H1 (cell line): ENCODE data around the gene VPS54. TPM values are rescaled to one million over a fixed set of nuclear protein-coding genes. Genes with fewer than 3 reads are reported as not detected.
"Not testable (repeated sequence)": the region's sequence is repeated elsewhere in the genome, so short reads cannot be mapped to it uniquely, and the experiment has no call there.

ENCODE experiments used
- CTCF ChIA-PET: fragments of 300-600 bp; sonication (Branson Sonifier 250); formaldehyde crosslinking; loops from one replicate; lab custom pipeline; 2021; ENCODE audit not compliant: partially characterized antibody; lab: Charles Lee
- POLR2A ChIA-PET: fragments of 300-600 bp; sonication (Branson Sonifier 250); formaldehyde crosslinking; loops from one replicate; lab custom pipeline; 2021; ENCODE audit warnings: inconsistent platforms; ENCODE audit not compliant: partially characterized antibody; lab: Charles Lee
- DNase-seq, 2 experiments: peaks; one replicate each; pipeline versions ENCODE4 v3.0.0 to v3.0.0-alpha.2; 2010 to 2022; ENCODE audit warnings: low spot score in 2 of 2, low read depth in 1 of 2, mixed read lengths in 1 of 2
- FAIRE-seq: peaks from 2 replicates; lab custom pipeline; 2011; peaks lifted over from hg19 to GRCh38; lab: Jason Lieb, UNC
- H2AFZ ChIP-seq: 2 replicates; pipeline ENCODE4 v1.8.1; 2012; ENCODE audit warnings: low read length, inconsistent platforms
- H2AK5ac ChIP-seq: 2 replicates; pipeline ENCODE4 v1.6.1; 2013; ENCODE audit warnings: low read depth, low read length
- H2BK120ac ChIP-seq: replicated peaks from 2 replicates; pipeline ENCODE3; 2013; ENCODE audit warnings: low read depth, low read length, inconsistent platforms
- H2BK12ac ChIP-seq: 2 replicates; pipeline ENCODE4 v1.6.1; 2013; ENCODE audit warnings: low read depth, low read length
- H2BK15ac ChIP-seq: 2 replicates; pipeline ENCODE4 v1.6.1; 2013; ENCODE audit warnings: low read length
- H2BK20ac ChIP-seq: 2 replicates; pipeline ENCODE4 v1.6.1; 2013; ENCODE audit warnings: low read length
- H2BK5ac ChIP-seq: 2 replicates; pipeline ENCODE4 v1.6.1; 2013; ENCODE audit warnings: low read depth, low read length
- H3K14ac ChIP-seq: 2 replicates; pipeline ENCODE4 v1.6.1; 2013; ENCODE audit warnings: inconsistent platforms; ENCODE audit not compliant: insufficient read length
- H3K18ac ChIP-seq: 2 replicates; pipeline ENCODE4 v1.6.1; 2013; ENCODE audit warnings: low read length; ENCODE audit errors: extremely low read depth
- H3K23ac ChIP-seq: 2 replicates; pipeline ENCODE4 v1.6.1; 2013; ENCODE audit warnings: inconsistent platforms; ENCODE audit not compliant: insufficient read length
- H3K23me2 ChIP-seq: 2 replicates; pipeline ENCODE4 v1.6.1; 2013; ENCODE audit warnings: low read depth, low read length
- H3K27ac ChIP-seq: 2 replicates; pipeline ENCODE4 v1.6.1; 2011; ENCODE audit warnings: low read depth, low read length, inconsistent platforms
- H3K27me3 ChIP-seq, 4 experiments: replicated peaks in 1 of 4; 1 replicate in 1 of 4; 2 replicates in 3 of 4; pipeline versions ENCODE4 v1.6.1 to v1.8.1; 2011 to 2013; ENCODE audit warnings: low read length in 3 of 4, mild to moderate bottlenecking in 3 of 4, inconsistent platforms in 2 of 4, mixed read lengths in 2 of 4, moderate library complexity in 1 of 4; ENCODE audit not compliant: control insufficient read depth in 3 of 4, insufficient read depth in 3 of 4; ENCODE audit errors: extremely low read depth in 1 of 4
- H3K36me3 ChIP-seq, 4 experiments: 2 replicates each; pipeline versions ENCODE4 v1.6.1 to v1.8.1; 2011 to 2013; ENCODE audit warnings: mild to moderate bottlenecking in 4 of 4, low read length in 3 of 4, moderate library complexity in 2 of 4, control low read depth in 1 of 4, inconsistent platforms in 1 of 4; ENCODE audit not compliant: insufficient read depth in 4 of 4, control insufficient read depth in 2 of 4
- H3K4ac ChIP-seq: replicated peaks from 2 replicates; pipeline ENCODE3; 2013; ENCODE audit warnings: low read length, low read depth, mixed read lengths, inconsistent platforms; ENCODE audit not compliant: insufficient read length
- H3K4me1 ChIP-seq, 4 experiments: replicated peaks in 1 of 4; 1 replicate in 1 of 4; 2 replicates in 3 of 4; pipeline versions ENCODE4 v1.6.1 to v1.8.1; 2011 to 2013; ENCODE audit warnings: low read length in 3 of 4, inconsistent platforms in 2 of 4, mixed read lengths in 1 of 4; ENCODE audit not compliant: insufficient read depth in 4 of 4, control insufficient read depth in 3 of 4
- H3K4me2 ChIP-seq, 2 experiments: 2 replicates each; pipeline versions ENCODE4 v1.6.1 to v1.8.1; 2011 to 2013; ENCODE audit warnings: low read depth in 2 of 2, low read length in 2 of 2, control low read depth in 1 of 2, inconsistent platforms in 1 of 2, mild to moderate bottlenecking in 1 of 2; ENCODE audit not compliant: insufficient read depth in 1 of 2
- H3K4me3 ChIP-seq, 4 experiments: fragments of 200-600, 300-600 bp in 1 of 4; sonication (generic), shearing (Covaris generic), sonication (Bioruptor Twin) in 1 of 4; 2 replicates each; pipeline versions ENCODE4 v1.5.1 to v1.8.1; 2011 to 2016; ENCODE audit warnings: low read length in 4 of 4, low read depth in 3 of 4, control low read depth in 2 of 4, inconsistent platforms in 2 of 4, mild to moderate bottlenecking in 2 of 4, mixed read lengths in 1 of 4, moderate library complexity in 1 of 4; ENCODE audit not compliant: insufficient read depth in 2 of 4; ENCODE audit errors: extremely low read depth in 1 of 4
- H3K56ac ChIP-seq: replicated peaks from 2 replicates; pipeline ENCODE3; 2013; ENCODE audit warnings: low read depth, mild to moderate bottlenecking, mixed read lengths, low read length, inconsistent platforms; ENCODE audit not compliant: insufficient read length
- H3K79me1 ChIP-seq: 2 replicates; pipeline ENCODE4 v1.6.1; 2013; ENCODE audit warnings: low read depth, low read length, control low read depth
- H3K79me2 ChIP-seq, 2 experiments: 2 replicates each; pipeline versions ENCODE4 v1.6.1 to v1.8.1; 2012 to 2013; ENCODE audit warnings: low read length in 2 of 2, mild to moderate bottlenecking in 2 of 2, inconsistent platforms in 1 of 2; ENCODE audit not compliant: insufficient read depth in 2 of 2, control insufficient read depth in 1 of 2
- H3K9ac ChIP-seq, 4 experiments: replicated peaks in 1 of 4; 1 replicate in 1 of 4; 2 replicates in 3 of 4; pipeline versions ENCODE4 v1.6.1 to v1.8.1; 2011 to 2013; ENCODE audit warnings: low read depth in 3 of 4, low read length in 3 of 4, control low read depth in 2 of 4, mild to moderate bottlenecking in 2 of 4, moderate library complexity in 2 of 4, inconsistent platforms in 1 of 4; ENCODE audit errors: extremely low read depth in 1 of 4
- H3K9me3 ChIP-seq, 2 experiments: 2 replicates each; pipeline versions ENCODE4 v1.6.1 to v1.8.1; 2012 to 2013; ENCODE audit warnings: mild to moderate bottlenecking in 2 of 2, moderate library complexity in 2 of 2, control low read depth in 1 of 2, inconsistent platforms in 1 of 2, low read depth in 1 of 2, low read length in 1 of 2, mixed read lengths in 1 of 2; ENCODE audit not compliant: insufficient read depth in 2 of 2
- H4K20me1 ChIP-seq, 2 experiments: replicated peaks in 1 of 2; 2 replicates each; pipeline versions ENCODE3 to v1.8.1; 2011 to 2013; ENCODE audit warnings: inconsistent platforms in 2 of 2, low read length in 2 of 2, mild to moderate bottlenecking in 1 of 2; ENCODE audit not compliant: insufficient read depth in 2 of 2, control insufficient read depth in 1 of 2
- H4K5ac ChIP-seq: 2 replicates; pipeline ENCODE4 v1.6.1; 2013; ENCODE audit warnings: low read length, low read depth, mixed read lengths, inconsistent platforms; ENCODE audit not compliant: insufficient read length
- H4K8ac ChIP-seq: 2 replicates; pipeline ENCODE4 v1.8.0; 2013; ENCODE audit warnings: mild to moderate bottlenecking, moderate library complexity, low read length, inconsistent platforms; ENCODE audit not compliant: insufficient read depth; ENCODE audit errors: extremely low read depth
- H4K91ac ChIP-seq: replicated peaks from 2 replicates; pipeline ENCODE3; 2013; ENCODE audit warnings: low read length, mixed read lengths, inconsistent platforms; ENCODE audit not compliant: insufficient read length
- POLR2A ChIP-seq, 2 experiments: IDR thresholded peaks; 1 replicate in 1 of 2; 2 replicates in 1 of 2; pipeline ENCODE4 v1.6.1; 2011; ENCODE audit warnings: low read depth in 2 of 2, low read length in 2 of 2, mild to moderate bottlenecking in 2 of 2; ENCODE audit errors: control extremely low read depth in 1 of 2
- POLR2AphosphoS5 ChIP-seq: IDR thresholded peaks from 2 replicates; pipeline ENCODE4 v1.6.1; 2011; ENCODE audit warnings: low read depth, low read length
- TAF1 ChIP-seq: IDR thresholded peaks from 2 replicates; pipeline ENCODE4 v1.6.1; 2011; ENCODE audit warnings: mild to moderate bottlenecking, low read depth, low read length
- TBP ChIP-seq: IDR thresholded peaks from 2 replicates; pipeline ENCODE4 v1.6.1; 2011; ENCODE audit warnings: low read depth, low read length, improper control_type of control experiment
- YY1 ChIP-seq: IDR thresholded peaks from 2 replicates; pipeline ENCODE4 v1.6.1; 2011; ENCODE audit warnings: low read depth, mild to moderate bottlenecking, low read length
- WGBS, 2 experiments: shearing (Covaris generic) in 1 of 2; methylation state at CpG; one replicate each; pipeline versions ENCODE4 v1.1.6 to v1.1.7; 2013 to 2015; ENCODE audit warnings: low lambda C conversion rate in 2 of 2, mixed read lengths in 2 of 2, inconsistent platforms in 1 of 2, low coverage in 1 of 2, missing lambda C conversion rate in 1 of 2; ENCODE audit not compliant: insufficient replicate concordance in 2 of 2, insufficient coverage in 1 of 2, insufficient read length in 1 of 2; ENCODE audit errors: extremely low coverage in 1 of 2, missing lambda C conversion rate in 1 of 2; 5-methylcytosine and 5-hydroxymethylcytosine counted together
- polyA plus RNA-seq, 7 experiments: library from polyadenylated mRNA; depleted of rRNA in 3 of 7; stranded (reverse) in 5 of 7; unstranded in 2 of 7; fragments of >200 nt in 5 of 7; fragments of 200-250 nt in 2 of 7; gene quantifications; 1 replicate in 5 of 7; 2 replicates in 1 of 7; 4 replicates in 1 of 7; pipeline versions ENCODE4 v1.2.1 to v1.2.3, GENCODE V29; 2011 to 2013; ENCODE audit warnings: missing spikeins in 2 of 7, mixed read lengths in 2 of 7
- total RNA-seq: library from RNA; stranded (reverse); fragmentation: NEBNext Ultra II Directional; extraction: Animal tissue kit (Norgen Biotek cat#: 25700); gene quantifications from 2 replicates; pipeline ENCODE4 v1.2.1, GENCODE V29; 2021

The VPS54 gene
- total and polyA plus RNA-seq, 2 of the 8 experiments (the other 6 are each of a cell fraction or from before 2014, with no cell fraction given), result 3.6 to 13.2 TPM

DNA sequence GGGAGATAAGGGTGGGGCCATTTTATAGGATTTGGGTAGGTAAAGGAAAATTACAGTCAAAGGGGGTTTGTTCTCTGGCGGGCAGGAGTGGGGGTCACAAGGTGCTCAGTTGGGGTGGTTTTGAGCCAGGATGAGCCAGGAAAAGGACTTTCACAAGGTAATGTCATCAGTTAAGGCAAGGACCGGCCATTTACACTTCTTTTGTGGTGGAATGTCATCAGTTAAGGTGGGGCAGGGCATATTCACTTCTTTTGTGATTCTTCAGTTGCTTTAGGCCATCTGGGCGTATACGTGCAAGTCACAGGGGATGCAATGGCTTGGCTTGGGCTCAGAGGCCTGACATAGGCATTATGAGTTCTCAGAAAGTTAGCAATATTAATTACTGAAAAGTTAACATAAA is 171.7 kb downstream of the VPS54 start:
- Histone ChIP-seq H3K4me1 (peaks cover 8 to 42% (median 14%) of the 10 kb centered on the region in 4 experiments), H3K36me3 (peaks cover 0 to 71% (median 9%) of the 10 kb centered on the region in 4 experiments; a peak in 4 of 8 replicates), H3K27ac (peak overlapping the region; percentile 57; the same call in 1 of the 2 replicates), H3K79me2 (peaks cover 54 to 100% of the 10 kb centered on the region in 2 experiments), H3K4me3 (peak overlapping the region; percentile 1 to 100 (median 60); a peak in 5 of 8 replicates), H3K4me2 (peak overlapping the region; percentile 78 to 94), H3K9ac (peak overlapping the region in 1 of 4 experiments; percentile 17; a peak in 1 of 7 replicates), H4K5ac (peak overlapping the region; percentile 94)
- H4K8ac ChIP-seq, H4K91ac ChIP-seq, DNase-seq, H4K20me1 ChIP-seq, H2BK15ac ChIP-seq, H3K23ac ChIP-seq, H2BK5ac ChIP-seq, H3K56ac ChIP-seq, H2BK12ac ChIP-seq, H3K18ac ChIP-seq, H2AK5ac ChIP-seq, H3K14ac ChIP-seq, H3K9me3 ChIP-seq, H2AFZ ChIP-seq, FAIRE-seq, H2BK120ac ChIP-seq, H3K79me1 ChIP-seq, H2BK20ac ChIP-seq, H3K27me3 ChIP-seq, CTCF ChIA-PET, H3K23me2 ChIP-seq, H3K4ac ChIP-seq: not testable (repeated sequence)
- POLR2A ChIA-PET, result interaction anchor here (1.8 to 10.8 kb wide), 3 partner anchors 9 to 258 kb away, joined by 7 to 297 read pairs (median 14); partner anchors contain the start of genes MDH1 and WDPCP
- WGBS, 2 experiments, result 2% methylated on average over 4 of the region's 4 CpGs; no CpG with 5 or more reads in 1 of the 2 experiments
- TF ChIP-seq TBP, result peak; percentile 26; the same call in 1 of the 2 replicates
- TF ChIP-seq YY1, result 0 out of 2 replicates have a peak, but pooled peaks have one; percentile 60
- TF ChIP-seq POLR2A (IDR thresholded peaks at IDR 0.05; ENCODE audit: control extremely low read depth in 1 of 2, low read depth in 2 of 2, low read length in 2 of 2), result peak in 1 of 2 experiments; percentile 88; a peak in 2 of 3 replicates
- TF ChIP-seq TAF1, result 0 out of 2 replicates have a peak, but pooled peaks have one; percentile 47
- peak; percentile 48 for TF ChIP-seq POLR2AphosphoS5
